A673 (cell line): ENCODE results near the gene GRIA1. TPM values are rescaled to one million over a fixed set of nuclear protein-coding genes. Genes with fewer than 3 reads are reported as not detected.

Experiments
- BruUV-seq: library from RNA; stranded (reverse); fragments of 400-500 nt; replicated peaks from 2 replicates; lab custom pipeline; 2021; lab: Mats Ljungman, UMichigan
- CTCF ChIA-PET: fragments of 300-600 bp; sonication (Branson Sonifier 250); formaldehyde crosslinking; loops from one replicate; lab custom pipeline; 2022; ENCODE audit warnings: antibody characterized with exemption; lab: Charles Lee
- POLR2A ChIA-PET: fragments of 300-600 bp; sonication (Branson Sonifier 250); formaldehyde crosslinking; loops from one replicate; lab custom pipeline; 2022; ENCODE audit warnings: antibody characterized with exemption; ENCODE audit not compliant: low non-redundant PET; lab: Charles Lee
- DNase-seq: peaks from one replicate; pipeline ENCODE4 v3.0.0-alpha.2; 2015; ENCODE audit warnings: low spot score
- H3K27ac ChIP-seq: fragments of 200-600 bp; sonication (generic); 2 replicates; pipeline ENCODE4 v1.5.1; 2016; ENCODE audit warnings: mixed run types, low read depth, mild to moderate bottlenecking, mixed read lengths, antibody characterized with exemption, low read length; ENCODE audit not compliant: poor library complexity, severe bottlenecking
- H3K27me3 ChIP-seq: fragments of 200-600 bp; sonication (generic); replicated peaks from 2 replicates; pipeline ENCODE4 v1.6.1; 2017; ENCODE audit warnings: mixed run types, low read depth, mild to moderate bottlenecking, mixed read lengths, antibody characterized with exemption, low read length; ENCODE audit not compliant: insufficient read depth, poor library complexity
- H3K36me3 ChIP-seq: fragments of 200-600 bp; sonication (generic); 2 replicates; pipeline ENCODE4 v1.6.1; 2016; ENCODE audit warnings: mixed run types, mild to moderate bottlenecking, mixed read lengths, antibody characterized with exemption, low read length; ENCODE audit not compliant: insufficient read depth, poor library complexity, severe bottlenecking
- H3K4me1 ChIP-seq: fragments of 200-600 bp; sonication (generic); 2 replicates; pipeline ENCODE4 v1.6.1; 2017; ENCODE audit warnings: mixed run types, mild to moderate bottlenecking, mixed read lengths, antibody characterized with exemption, low read length; ENCODE audit not compliant: insufficient read depth, poor library complexity, severe bottlenecking
- H3K4me3 ChIP-seq: fragments of 200-600 bp; sonication (generic); 2 replicates; pipeline ENCODE4 v1.5.1; 2016; ENCODE audit warnings: low read depth, mixed run types, mild to moderate bottlenecking, mixed read lengths, low read length; ENCODE audit not compliant: poor library complexity, severe bottlenecking
- H3K9me3 ChIP-seq: fragments of 200-600 bp; sonication (generic); 2 replicates; pipeline ENCODE4 v1.6.1; 2016; ENCODE audit warnings: mixed run types, low read depth, mild to moderate bottlenecking, mixed read lengths, antibody characterized with exemption, low read length; ENCODE audit not compliant: poor library complexity, severe bottlenecking
- CTCF ChIP-seq: fragments of 300-800, 200-600 bp; sonication (generic); conservative IDR thresholded peaks from 2 replicates; pipeline ENCODE4 v1.5.1; 2017; ENCODE audit warnings: low read depth, mild to moderate bottlenecking, antibody characterized with exemption, low read length, moderate library complexity, mixed read lengths
- EZH2 ChIP-seq: fragments of 200-600 bp; sonication (generic); IDR thresholded peaks from 2 replicates; pipeline ENCODE4 v1.6.1; 2017; ENCODE audit warnings: borderline replicate concordance, low read depth, mild to moderate bottlenecking, mixed read lengths, antibody characterized with exemption, low read length; ENCODE audit not compliant: poor library complexity, severe bottlenecking
- intact Hi-C: fragments of 100-400 bp; cut with micrococcal nuclease; formaldehyde crosslinking; loops from one replicate; pipeline ENCODE4 v1.10.0; 2022; ENCODE audit not compliant: unreplicated experiment
- total RNA-seq: library from RNA; stranded (reverse); gene quantifications from 2 replicates; pipeline ENCODE4 v1.2.3, GENCODE V29; 2021

GRIA1 gene
- total RNA-seq, 1 experiment from 2014 or later, result 0.69 TPM

GRCh38 chr5:153745778-153746395 is 255.4 kb downstream of the GRIA1 start:
- Histone ChIP-seq H3K36me3 (no peaks in the 10 kb centered on the region), H3K4me1 (no peaks in the 10 kb centered on the region), H3K27me3 (no peaks in the 10 kb centered on the region), H3K9me3 (no peaks in the 10 kb centered on the region), H3K27ac (no peak overlapping the region), H3K4me3 (no peak overlapping the region)
- DNase-seq, result no peak
- CTCF ChIA-PET, result no interaction called here
- no TSS peak for BruUV-seq
- TF ChIP-seq CTCF (no peak), EZH2 (no peak)
- POLR2A ChIA-PET, result no interaction called here
- intact Hi-C loops, result no loop called here

GRCh38 chr5:153746440-153746839 is 256.0 kb downstream of the GRIA1 start:
- BruUV-seq, result no TSS peak
- Histone ChIP-seq H3K27me3 (no peaks in the 10 kb centered on the region), H3K9me3 (no peaks in the 10 kb centered on the region), H3K36me3 (no peaks in the 10 kb centered on the region), H3K27ac (no peak overlapping the region), H3K4me3 (no peak overlapping the region), H3K4me1 (no peaks in the 10 kb centered on the region)
- intact Hi-C loops, result no loop called here
- TF ChIP-seq CTCF (no peak), EZH2 (no peak)
- DNase-seq, result no peak
- POLR2A ChIA-PET, result no interaction called here
- CTCF ChIA-PET, result no interaction called here

- no TSS peak for BruUV-seq
- no peaks in the 10 kb centered on the region for H3K4me1 ChIP-seq
- ChIA-PET POLR2A (no interaction called here), CTCF (no interaction called here)
- H3K36me3 ChIP-seq, result no peaks in the 10 kb centered on the region
- no peak for DNase-seq
- TF ChIP-seq EZH2 (no peak), CTCF (no peak)
- H3K27me3 ChIP-seq, result no peaks in the 10 kb centered on the region
- no peaks in the 10 kb centered on the region for H3K9me3 ChIP-seq
- intact Hi-C loops, result no loop called here
- H3K27ac ChIP-seq, result no peak overlapping the region
- H3K4me3 ChIP-seq, result no peak overlapping the region
Measured at GRCh38 chr5:153748823-153749222, 258.4 kb downstream of the GRIA1 start.
